Ovary (tissue), 3 donors: ENCODE data around the gene SPACA7.

Source experiments
- CTCF ChIP-seq, 3 donors: fragments of 450-650 bp in 2 of 3; fragments of 200-600 bp in 1 of 3; IDR thresholded peaks; one replicate each; pipeline versions ENCODE4 v1.5.1 to v1.8.0; 2016 to 2022; ENCODE audit warnings: antibody characterized with exemption in 3 of 3, mild to moderate bottlenecking in 1 of 3
- EP300 ChIP-seq: sonication (generic); formaldehyde crosslinking; IDR thresholded peaks from one replicate; pipeline ENCODE4 v1.6.1; 2017; ENCODE audit warnings: antibody characterized with exemption
- POLR2A ChIP-seq: fragments of 450-650 bp; IDR thresholded peaks from one replicate; pipeline ENCODE4 v1.6.1; 2017; ENCODE audit warnings: antibody characterized with exemption, mild to moderate bottlenecking, moderate library complexity
- donor health status: DM: no; HTN: no; CAD: no.

DNA sequence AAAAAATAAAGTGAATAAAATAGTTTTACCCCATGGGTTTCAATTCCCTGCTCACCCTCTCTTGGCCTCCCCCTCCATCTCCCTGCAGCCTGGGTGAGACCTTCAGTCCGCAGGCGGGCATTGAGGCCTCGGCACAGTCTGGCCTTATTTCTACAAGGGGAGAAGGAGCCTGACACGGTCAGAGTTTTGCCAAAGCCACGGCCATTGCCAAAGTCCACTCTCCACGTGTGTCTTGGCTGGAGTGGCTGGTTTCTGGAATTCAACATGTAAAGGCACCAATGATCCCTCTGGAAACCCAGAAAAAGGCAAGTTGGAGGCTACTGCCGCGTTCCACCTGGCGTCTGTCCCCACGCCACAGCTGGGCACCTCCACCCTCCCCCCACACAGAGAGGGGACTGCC is 43.4 kb upstream of the SPACA7 start:
- no peak for TF ChIP-seq CTCF (IDR thresholded peaks at IDR 0.05)
- no peak for TF ChIP-seq EP300
- TF ChIP-seq POLR2A, result no peak
